ENCODE results near the gene BTBD17. TPM values are rescaled to one million over a fixed set of nuclear protein-coding genes. Genes with fewer than 3 reads are reported as not detected.

BTBD17 gene
- polyA plus RNA-seq, 12 donors, result 0.08 to 0.40 (median 0.16) TPM; not detected in 4

- no peak for DNase-seq
Measured at GRCh38 chr17:74389084-74389753, 27.6 kb upstream of the BTBD17 start.

DNA sequence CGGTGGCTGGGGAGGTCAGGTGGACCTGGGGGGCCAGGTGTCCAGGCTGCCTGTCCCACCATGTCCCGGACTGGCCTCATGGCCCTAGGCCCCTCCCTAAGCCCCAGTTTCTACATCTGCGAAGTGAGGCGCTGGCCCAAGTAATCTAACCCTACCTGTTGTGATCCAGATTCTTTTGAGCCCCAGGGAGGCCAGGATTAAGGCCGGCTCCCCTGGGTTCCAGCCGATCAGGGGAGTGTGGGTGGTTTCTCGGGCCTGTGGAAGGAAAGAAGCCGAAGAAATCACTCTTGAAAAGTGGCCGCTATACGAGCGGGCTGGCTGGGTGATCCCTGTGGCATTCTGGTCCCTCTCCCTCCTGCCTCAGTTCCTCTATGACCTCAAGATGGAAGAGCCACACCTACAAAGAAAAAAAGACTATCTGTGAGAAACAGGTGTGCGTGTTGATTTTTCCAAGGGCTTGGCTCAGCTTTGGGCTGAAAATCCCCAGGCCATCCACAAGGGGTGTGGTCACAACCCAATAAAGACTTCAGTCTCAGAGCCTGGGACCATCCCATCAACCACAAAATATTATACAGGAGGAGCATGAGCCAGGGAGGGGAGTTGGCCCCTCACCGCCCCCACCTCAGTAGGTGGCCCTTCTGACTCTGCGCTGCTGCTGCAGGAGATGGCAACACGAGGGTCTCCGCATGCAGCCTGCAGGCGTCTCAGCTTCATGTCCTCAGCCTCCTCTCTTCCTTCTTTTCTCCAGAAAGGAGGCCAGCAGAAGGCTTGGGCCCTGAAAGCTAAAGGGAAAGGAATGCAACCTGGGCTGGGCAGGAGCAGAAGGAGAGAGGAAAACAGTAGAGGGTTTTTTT lies 25.9 kb upstream of the BTBD17 start:
- no peak for DNase-seq

DNA sequence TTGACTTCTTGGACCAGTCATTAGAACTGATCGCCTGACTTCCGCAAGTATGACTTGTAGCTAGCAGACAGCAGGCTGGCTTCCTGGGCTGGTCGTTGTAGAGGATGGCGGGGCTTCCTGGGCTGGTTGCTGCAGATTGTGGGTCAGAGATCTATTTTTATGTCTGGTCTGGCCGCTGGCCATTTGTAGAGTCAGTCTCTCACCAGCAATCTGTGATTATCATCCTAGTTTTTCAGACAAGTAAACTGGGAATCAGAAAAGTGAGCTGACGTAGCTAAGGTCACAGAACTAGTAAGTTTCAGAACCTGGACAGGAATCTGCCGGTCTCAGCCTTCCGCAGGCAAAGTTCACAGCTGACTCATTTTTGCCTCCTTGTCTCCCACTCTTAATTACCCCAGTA lies 24.7 kb upstream of the BTBD17 start:
- no peak for DNase-seq

DNA sequence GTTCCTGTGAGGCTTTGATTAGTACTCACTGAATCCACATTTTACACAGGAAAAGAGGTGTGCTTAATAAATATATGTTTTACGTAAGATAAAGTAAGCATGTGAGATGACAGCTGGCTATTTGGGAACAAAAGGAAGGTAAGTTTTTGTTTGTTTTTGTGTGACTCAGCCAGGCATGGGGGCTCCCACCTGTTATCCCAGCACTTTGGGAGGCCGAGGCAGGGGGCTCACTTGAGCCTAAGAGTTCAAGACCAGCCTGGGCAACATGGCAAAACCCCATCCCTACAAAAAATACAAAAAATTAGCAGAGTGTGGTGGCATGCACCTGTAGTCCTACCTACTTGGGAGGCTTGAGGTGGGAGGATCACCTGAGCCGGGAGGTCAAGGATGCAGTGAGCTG lies 23.5 kb upstream of the BTBD17 start:
- no peak for DNase-seq

DNA sequence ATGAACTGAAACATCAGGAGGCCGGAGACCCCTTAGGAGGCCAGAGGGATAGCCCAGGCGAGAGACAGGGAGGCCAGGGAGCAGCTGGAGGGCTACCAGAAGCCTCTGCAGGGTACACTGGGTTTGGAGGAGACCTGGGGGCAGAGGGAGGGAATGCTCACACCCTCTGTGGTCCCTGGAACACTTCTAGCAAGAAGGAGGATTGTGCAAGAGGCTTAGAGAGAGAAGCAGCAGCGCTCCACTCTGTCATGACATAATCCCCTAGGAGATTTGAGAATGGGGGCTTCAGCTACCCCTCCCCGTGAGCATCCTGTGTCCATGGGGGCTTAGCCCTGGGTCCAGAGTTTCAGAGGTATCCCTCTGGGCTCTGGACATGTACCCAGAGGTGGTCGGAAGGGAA lies 21.5 kb upstream of the BTBD17 start:
- DNase-seq, result no peak

DNA sequence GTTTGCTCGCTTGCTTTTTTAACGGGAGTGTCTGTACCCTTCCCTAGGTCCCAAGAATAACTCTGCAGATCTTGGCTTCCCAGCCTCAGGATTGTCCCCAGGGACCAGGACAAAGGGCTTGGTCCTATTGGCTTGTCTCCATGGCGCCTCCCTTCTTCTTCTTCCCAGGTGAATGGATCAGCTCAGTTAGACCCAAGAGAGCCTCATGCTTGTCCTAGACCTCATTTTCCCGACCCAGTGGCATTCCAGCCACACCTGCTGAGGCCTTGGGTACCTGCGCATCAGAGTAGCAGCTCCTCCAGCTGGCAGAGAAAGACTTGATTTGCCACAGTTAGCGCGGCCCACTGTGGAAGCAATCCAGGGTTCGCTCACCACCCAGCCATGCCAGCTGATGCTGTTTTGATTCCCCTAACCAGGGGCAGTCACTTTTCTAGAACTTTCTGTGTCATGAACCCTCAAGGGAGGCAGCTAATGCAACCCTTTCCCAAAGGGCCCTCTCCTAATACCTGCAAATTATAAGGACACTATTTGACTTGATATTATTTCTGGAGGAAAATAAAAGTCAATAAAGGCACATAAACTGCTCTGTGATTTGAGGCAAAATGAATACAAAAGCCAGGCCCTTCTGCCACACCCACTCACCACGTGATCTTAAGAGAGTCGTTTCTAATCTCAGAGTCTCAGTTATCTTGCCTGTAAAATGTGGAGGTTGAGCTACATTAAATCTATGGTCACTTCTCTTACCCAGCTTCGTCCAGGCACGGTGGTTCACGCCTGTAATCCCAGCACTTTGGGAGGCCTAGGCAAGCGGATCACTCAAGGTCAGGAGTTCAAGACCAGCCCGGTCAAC lies 19.5 kb upstream of the BTBD17 start:
- no peak for DNase-seq

DNA sequence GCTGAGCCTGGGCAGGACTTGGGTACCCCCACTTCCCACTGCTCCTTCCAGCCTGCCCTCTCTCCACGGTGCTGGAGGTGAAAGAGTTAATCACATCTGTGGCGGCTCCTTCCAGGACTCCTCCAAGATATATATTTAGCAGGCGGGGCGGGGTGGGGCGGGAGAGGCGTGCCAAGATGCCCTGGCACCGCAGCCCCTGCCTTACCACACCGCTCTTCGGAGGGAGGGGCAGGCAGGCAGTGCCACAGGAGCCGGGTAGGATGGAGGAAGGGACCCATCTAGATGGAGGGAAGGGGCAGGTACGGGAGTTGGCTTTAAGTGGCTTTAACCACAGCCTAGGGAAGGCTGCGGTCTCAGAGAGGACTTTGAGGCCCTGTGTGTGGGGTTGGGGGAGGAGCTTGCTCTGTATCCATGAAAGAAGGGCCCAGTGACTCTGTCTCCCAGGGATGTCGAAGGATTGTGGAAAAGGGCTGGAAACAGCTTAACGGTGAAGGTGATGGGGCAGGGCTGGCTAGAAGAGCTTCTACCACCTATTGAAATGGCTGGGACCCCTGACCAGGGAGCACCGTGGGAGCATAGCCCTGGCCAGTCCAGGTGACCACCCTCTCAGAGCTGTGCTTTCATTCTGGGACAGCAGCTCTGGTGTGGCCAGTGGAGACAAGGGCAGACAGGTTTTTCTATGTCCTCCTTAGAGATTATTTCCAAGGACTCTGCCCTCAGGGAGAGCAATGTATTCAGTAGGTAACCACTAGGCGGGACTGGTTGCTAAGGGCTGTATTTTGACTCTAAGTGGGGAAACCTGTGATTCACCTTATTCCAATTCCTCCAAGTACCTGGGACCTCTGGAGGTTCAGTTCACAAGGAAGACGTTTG lies 18.7 kb upstream of the BTBD17 start:
- DNase-seq, result no peak

GRCh38 chr17:74379495-74380085 lies 17.9 kb upstream of the BTBD17 start:
- DNase-seq, result peak; percentile 91

- DNase-seq, result no peak
Measured at GRCh38 chr17:74374858-74375257, 13.2 kb upstream of the BTBD17 start.

DNA sequence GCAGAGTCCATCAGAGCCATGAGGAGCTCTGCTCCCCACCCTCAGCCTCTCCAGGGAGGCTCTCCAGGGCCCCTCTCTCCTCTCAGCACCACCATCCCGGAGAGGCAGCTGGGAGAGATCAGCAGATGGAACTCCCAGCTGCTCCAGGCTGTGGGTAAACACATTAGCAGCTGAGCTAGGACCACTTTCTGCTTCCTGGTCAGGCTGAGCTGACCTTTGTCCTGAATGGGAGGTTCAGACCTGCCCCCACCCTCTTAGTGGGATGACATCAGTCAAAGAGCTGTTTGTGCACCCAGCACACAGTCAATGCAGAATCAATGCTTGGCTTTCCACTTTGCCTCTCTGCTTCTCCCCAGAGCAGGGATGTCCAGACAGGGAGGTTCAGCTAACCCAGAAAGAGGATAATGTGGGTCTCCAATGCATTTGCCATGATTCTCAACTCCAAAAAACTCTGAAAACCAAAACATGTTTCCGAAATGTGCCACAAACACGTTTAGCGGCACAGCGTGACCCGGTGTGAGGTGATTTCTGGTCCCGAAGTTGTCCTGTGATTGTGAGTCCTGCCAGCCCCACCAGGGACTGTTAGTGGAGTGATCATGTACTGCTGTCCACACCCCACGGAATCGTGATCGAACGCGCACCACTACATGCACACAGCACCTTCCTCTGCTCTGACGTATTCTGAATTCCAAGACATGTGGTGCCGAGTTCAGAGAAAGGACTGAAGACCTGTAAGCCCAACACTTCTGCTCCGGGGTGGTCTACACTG lies 12.4 kb upstream of the BTBD17 start:
- DNase-seq, result no peak

DNA sequence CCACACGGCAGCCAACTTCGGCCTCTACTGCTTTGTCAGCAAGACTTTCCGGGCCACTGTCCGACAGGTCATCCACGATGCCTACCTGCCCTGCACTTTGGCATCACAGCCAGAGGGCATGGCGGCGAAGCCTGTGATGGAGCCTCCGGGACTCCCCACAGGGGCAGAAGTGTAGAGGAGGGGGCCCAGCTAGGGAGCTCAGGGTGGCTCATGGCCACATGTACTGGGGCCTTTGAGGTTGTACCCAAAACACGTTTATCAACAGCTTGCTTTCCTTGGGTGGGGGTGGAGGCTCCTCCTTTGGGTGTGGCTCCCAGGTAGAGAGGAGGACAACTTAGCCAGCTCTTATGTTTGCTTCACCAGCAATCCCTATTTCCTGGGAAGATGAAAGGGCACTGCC lies 10.8 kb upstream of the BTBD17 start:
- DNase-seq, result no peak

- DNase-seq, result no peak
Measured at GRCh38 chr17:74371653-74372147, 10.0 kb upstream of the BTBD17 start.

DNA sequence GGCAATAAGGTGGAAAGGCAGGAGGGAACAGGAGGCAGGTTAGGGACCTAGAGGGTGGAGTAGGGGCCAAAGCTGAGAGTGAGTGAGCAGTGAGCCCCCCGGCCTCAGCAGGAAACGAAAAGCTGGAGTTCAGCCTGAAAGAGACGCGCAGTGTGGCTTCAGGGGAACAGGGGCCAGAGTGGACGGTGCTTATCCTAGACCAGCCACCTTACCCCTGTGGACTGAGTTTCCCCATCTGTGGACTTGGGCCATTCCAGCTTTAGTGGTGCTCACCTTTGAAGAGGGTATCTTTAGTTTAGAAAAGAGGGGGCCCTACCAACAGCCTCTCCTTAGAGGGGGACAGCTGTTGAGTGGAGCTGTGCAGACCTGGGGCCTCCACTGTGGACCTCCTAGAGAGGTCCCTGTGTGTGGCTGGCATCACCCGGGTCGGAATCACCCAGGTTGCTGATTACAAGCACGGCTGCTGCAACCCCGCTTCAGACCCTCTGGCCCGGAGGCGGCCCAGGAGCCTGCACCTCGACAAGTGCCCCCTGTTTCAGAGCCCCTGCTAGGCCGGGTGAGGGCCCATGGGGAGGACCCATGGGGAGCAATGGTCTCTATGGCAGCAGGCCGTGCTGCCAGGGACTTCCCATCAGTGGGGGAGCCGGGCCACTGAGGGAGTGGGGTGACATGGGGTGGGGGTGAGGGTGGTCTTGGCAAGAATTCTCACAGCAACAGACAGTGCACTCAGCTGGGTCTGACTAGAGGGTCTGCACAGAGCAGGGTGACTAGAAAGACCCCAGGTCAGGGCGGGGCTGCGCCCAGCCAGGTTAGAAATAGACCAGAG lies 8.2 kb upstream of the BTBD17 start:
- no peak for DNase-seq

GRCh38 chr17:74369221-74369620 lies 7.6 kb upstream of the BTBD17 start:
- DNase-seq, result no peak

DNA sequence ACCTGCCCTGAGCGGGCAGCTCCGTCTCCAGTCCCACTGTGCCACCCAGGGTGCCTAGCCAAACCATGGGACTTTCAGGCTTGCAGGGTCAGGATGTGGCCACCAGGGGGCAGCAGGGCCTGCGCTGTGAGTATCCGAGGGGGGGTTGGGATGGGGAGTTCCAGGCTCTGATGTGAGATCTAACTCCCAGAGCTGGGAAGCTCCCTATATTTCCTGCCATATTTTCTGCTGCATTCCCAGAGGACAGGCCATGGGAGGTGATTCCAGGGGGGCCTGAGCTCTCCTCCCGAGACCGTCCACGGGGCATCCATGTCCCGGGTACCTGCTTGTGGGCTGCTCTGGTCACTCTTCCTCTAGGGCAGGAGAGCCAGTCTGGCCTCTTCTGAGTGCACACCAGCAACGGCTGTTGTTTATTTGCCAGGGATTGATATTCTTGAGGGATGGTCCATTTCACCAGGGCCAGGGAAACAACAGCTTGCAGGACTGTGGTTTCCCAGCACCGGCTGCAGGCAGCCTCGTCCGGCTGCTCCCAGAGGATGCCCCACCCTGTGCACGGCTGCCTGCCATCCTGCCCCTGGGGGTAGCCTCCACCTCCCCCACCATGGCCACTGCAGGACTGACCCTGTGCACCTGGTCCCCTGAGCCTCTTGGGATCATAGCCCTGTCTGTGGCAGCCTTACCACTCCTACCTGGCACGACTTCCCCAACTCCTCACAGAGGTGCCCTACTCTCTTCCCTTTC lies 6.8 kb upstream of the BTBD17 start:
- DNase-seq, result peak; percentile 67

DNA sequence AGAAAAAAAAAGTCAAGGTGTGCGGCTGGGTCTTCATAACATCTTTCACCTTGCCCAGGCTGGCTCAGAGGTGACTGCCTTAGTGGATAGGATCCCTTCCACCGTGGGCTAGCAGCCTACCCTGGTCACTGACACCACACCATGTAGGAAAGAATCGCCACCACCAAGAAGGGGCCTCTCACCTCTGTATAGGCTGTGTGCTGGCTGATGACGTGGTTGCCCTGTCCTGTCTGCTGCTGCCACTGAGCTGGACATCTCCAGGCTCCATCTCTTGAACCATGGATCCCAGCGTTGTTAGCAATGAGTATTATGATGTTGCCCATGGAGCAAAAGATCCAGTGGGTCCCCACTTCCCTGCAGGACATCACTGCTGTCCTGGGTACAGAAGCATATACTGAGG lies 5.5 kb upstream of the BTBD17 start, which contains the start of gene GPR142:
Gene GPR142, plus strand, starts transcription at position 301 of the 400 bp plus-strand sequence. CDS start 2,035 bp downstream, outside the sequence.
- DNase-seq, result no peak

DNA sequence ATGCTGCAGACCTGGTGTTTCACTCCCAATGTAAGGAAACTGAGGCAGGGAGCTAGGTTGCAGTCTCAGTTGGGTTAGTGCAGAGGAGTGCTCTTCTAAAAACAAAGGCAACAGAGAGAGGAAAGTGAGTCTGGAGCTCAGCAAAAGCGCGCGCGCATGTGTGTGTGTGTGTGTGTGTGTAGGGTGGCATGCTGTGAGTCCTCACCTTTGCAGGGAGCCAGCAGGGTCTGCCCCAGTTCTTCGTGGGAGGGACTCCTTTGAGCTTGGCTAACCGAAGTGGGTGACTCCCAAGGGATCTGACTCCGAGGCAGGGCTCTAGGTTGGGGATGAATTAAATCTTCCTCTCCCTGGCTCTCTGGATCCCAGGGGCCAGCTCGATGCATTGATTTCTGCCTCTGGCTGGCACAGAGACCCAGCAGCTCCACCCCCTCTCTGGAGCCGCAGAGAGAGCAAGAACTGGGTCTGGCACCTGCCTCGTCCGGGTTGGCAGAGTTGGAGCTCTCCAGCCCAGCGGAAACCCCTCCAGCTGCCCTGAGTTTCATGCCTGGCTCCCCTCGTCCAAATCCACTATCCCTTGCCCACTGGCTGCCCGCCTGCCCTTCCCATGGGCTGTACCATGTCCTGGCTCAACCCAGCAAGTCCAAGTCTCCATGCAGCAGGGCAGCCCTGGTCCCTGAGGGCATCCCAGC lies 1.3 kb upstream of the BTBD17 start:
- DNase-seq, result peak; percentile 27

DNA sequence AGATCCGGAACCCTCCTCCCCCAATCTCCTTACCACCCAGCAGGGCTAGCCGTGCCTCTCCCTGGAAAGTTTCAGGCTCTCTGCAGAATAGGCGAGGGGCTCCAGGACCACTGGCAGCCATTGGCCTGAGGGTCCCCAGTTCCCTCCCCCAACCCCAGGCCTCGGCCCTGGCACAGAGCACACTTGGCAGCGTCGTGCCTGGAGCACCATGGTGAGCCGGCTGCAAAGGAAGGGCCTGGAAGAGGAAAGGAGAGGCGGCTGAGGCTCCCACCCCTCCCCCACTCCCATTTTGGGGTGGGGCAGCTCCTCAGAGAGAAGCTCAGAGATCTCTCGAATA lies 369 bp upstream of the BTBD17 start:
- DNase-seq, result no peak

All from muscle of arm (tissue), 12 donors.